GM12874 (cell line): ENCODE measurements around the gene ITGAL.

Experiments used
- TF ChIP-seq, protein P1 (sequence below): IDR thresholded peaks from 2 replicates; pipeline ENCODE4 v1.5.1; 2011; ENCODE audit warnings: low read depth, mild to moderate bottlenecking, control low read depth, low read length, moderate library complexity; ENCODE audit not compliant: insufficient read depth

Gene ITGAL

DNA sequence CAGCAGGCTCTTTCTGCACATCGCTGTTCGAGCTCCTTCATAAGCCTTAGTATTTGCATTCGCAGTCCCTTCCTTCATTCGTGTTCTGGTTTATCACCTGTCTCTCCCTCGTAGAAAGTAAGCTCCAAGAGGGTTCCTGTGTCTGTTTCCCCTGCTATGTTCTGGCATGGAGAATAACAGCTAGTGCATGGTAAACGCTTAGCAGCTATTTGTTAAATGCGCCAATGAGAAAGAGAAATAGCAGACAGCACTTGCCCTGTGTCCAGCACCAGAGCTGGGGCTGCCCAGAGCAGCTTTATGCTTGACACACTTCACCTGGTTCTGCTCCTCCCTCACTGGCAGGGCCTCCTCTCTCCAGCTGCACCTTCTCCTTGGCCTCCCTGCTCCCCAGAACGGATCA is 93.4 kb downstream of the ITGAL start:
- TF ChIP-seq, protein P1, sequence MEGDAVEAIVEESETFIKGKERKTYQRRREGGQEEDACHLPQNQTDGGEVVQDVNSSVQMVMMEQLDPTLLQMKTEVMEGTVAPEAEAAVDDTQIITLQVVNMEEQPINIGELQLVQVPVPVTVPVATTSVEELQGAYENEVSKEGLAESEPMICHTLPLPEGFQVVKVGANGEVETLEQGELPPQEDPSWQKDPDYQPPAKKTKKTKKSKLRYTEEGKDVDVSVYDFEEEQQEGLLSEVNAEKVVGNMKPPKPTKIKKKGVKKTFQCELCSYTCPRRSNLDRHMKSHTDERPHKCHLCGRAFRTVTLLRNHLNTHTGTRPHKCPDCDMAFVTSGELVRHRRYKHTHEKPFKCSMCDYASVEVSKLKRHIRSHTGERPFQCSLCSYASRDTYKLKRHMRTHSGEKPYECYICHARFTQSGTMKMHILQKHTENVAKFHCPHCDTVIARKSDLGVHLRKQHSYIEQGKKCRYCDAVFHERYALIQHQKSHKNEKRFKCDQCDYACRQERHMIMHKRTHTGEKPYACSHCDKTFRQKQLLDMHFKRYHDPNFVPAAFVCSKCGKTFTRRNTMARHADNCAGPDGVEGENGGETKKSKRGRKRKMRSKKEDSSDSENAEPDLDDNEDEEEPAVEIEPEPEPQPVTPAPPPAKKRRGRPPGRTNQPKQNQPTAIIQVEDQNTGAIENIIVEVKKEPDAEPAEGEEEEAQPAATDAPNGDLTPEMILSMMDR = no peak

DNA sequence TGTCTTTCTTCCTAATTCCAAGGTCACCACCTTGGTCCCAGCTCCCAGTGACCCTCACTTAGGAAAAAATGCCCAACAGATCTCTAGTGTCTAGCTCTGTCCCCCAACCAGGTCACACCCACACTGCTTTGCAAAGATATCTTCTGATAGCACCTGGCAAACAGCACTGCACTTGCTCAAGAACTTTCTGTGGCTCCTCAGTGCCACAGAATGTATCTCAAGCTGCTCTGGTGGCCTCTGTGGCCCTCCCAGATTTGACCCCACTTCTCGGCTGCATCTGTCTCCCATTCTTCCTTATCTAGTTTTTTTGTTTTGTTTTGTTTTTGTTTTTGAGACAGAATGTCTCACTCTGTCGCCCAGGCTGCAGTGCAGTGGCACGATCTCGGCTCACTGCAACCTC is 94.0 kb downstream of the ITGAL start:
- TF ChIP-seq, protein P1 = no peak

DNA sequence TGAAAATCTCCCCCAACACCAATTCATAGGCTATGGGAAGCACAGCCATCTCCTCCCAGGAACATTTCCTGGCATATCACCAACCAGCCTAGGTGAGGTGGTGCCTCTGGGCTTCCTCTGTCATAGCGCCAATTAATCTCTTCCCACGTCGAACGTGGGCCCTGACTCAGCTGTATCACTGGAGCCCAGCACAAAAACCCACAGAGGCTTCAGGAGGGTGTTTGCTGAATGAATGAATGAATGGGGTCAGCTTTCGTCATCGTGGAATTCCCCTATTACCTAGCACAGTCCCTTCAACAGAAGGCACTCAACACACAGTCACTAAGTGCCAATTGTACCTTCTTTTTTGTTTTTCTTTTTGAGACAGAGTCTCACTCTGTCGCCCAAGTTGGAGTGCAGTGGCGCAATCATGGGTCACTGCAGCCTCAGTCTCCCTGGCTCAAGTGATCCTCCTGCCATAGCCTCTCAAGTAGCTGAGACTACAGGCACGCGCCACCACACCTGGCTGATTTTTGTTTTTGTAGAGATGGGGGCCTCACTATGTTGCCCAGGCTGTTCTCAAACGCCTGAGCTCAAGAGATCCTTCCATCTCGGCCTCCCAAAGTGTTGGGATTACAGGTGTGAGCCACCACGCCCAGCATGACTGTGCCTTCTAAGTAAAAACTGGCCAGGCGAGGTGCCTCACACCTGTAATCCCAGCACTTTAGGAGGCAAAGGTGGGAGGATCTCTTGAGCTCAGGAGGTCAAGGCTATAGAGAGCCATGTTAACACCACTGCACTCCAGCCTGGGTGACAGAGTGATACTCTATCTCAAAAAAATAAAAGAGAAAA is 94.8 kb downstream of the ITGAL start:
- TF ChIP-seq, protein P1 = no peak

DNA sequence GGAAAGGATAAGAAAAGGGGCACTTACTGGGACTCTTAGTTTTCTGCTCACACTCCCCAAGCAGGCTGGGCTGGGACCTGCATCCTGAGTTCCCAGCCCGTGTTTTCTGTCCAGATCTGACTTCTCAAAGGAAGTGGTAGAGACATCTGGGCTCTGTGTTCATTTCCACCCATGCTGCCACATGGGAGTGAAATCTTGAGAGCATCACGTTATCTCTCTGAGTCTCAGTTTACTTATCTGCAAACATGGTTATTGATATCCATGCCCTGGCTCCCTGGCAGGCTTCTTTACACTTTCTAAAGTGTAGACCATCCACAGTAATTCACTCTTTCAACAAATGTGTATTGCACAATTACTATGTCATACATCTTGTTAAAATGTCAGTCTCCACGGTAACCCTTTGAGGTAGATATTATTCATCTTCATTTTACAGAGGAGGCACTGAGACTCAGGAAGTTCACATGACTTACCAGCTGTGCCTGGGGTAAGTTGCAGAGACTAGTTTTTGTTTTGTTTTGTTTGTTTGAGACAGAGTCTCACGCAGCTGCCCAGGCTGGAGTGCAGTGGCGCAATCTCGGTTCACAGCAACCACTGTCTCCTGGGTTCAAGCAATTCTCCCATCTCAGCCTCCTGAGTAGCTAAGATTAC is 95.6 kb downstream of the ITGAL start:
- TF ChIP-seq, protein P1 = no peak

DNA sequence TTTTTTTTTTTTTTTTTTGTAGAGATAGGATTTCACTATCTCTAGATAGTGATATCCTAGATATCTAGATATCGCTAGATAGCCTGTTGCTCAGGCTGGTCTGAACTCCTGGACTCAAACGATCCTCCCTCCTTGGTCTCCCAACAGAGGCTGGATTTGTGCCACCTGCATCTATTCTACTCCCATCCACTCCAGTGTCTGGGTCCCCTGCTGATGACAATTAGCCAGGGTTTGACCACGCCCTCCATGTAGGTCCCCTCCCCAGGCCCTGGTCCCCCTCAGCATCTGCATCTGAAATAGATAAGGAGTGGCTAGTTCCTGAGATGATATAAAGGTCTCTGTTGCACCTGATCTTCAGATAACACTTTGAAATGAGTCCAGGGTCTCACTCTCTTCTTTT is 96.7 kb downstream of the ITGAL start:
- TF ChIP-seq, protein P1 = no peak

DNA sequence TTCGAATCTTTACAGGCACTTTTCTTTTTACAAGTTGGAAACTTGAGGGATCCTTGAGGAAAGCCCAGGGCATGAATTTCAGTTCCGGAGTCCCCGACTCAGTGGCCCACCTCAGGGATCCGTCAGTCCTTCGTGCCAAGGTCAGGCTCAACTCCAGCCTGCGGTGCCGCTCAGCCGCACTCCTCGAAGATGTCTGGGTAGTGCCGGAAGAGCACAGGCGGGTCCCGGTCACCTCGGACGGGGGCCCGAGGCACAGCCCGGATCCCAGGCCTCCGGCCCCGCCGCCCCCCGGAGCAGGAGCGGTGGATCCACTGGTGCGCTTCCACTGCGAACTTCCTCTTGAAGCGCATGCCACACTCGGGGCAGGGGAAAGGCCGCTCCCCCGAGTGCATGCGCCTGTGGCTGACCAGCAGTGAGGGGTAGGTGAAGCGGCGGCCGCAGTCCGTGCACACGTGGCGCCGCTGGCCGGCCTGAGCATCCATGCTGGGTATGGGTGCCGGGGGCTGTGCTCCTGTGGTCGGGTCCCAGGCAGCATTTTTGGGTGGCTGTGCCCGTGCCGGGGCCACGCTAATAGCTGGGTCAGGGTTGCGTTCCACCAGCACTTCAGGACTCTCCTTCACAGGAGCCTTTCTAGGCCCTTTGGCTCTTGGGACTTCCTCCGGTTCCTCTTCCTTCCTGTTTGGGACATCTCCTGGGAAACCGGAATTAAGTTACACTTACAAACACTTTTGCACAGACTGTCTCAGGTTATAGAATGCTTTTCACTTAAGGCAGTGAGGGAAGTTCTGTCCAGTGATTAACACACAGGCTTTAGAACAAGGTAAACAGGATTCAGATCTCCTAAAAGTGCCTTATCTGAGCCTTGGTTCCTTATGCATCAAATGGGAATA is 97.4 kb downstream of the ITGAL start:
- TF ChIP-seq, protein P1 = no peak
